ENCODE measurements around the gene COL1A2. TPM values are rescaled to one million over a fixed set of nuclear protein-coding genes. Genes with fewer than 3 reads are reported as not detected.
A peak's percentile ranks its signal among the peaks of the same experiment; 100 is the strongest.

Gene COL1A2
- total RNA-seq, 4 donors from 2014 or later, result 28.0 to 404 (median 59.1) TPM

DNA sequence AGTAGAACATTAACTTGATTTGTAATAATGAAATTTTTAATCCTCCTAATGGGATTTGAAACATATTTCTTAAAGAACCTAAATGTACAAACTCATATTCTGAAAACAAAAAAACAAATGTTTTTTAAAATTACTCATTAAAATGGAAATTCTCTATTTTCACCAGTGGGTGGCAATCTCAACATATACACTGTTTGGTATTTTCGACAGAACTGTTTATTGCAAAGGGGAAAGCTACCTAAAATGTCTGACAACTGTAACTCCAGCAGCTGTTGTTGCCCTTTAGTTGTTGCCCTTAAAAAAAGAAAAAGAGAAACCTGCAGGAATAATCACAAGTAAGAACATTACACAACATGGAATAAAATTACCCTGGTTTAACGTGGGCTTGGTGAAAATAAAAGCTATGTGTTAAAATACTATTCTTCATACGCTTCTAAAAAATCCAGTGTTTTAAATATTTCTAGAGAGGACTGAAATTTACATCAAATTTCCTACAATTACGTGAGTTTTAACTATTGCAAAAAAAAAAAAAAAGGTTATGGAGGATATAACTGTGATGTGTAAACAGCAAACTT is 54.5 kb downstream of the COL1A2 start:
- Histone ChIP-seq H3K27ac (no peak overlapping the region), H3K27me3 (no peaks in the 10 kb centered on the region), H3K4me1 (no peaks in the 10 kb centered on the region), H3K4me3 (no peak overlapping the region), H3K36me3 (no peaks in the 10 kb centered on the region), H3K9me3 (no peaks in the 10 kb centered on the region)
- TF ChIP-seq, protein P1, sequence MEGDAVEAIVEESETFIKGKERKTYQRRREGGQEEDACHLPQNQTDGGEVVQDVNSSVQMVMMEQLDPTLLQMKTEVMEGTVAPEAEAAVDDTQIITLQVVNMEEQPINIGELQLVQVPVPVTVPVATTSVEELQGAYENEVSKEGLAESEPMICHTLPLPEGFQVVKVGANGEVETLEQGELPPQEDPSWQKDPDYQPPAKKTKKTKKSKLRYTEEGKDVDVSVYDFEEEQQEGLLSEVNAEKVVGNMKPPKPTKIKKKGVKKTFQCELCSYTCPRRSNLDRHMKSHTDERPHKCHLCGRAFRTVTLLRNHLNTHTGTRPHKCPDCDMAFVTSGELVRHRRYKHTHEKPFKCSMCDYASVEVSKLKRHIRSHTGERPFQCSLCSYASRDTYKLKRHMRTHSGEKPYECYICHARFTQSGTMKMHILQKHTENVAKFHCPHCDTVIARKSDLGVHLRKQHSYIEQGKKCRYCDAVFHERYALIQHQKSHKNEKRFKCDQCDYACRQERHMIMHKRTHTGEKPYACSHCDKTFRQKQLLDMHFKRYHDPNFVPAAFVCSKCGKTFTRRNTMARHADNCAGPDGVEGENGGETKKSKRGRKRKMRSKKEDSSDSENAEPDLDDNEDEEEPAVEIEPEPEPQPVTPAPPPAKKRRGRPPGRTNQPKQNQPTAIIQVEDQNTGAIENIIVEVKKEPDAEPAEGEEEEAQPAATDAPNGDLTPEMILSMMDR (IDR thresholded peaks at IDR 0.05), result peak in 5 of 6 experiments; percentile 56 to 65 (median 56)
- TF ChIP-seq POLR2A (IDR thresholded peaks at IDR 0.05), result no peak
- no peak for DNase-seq

DNA sequence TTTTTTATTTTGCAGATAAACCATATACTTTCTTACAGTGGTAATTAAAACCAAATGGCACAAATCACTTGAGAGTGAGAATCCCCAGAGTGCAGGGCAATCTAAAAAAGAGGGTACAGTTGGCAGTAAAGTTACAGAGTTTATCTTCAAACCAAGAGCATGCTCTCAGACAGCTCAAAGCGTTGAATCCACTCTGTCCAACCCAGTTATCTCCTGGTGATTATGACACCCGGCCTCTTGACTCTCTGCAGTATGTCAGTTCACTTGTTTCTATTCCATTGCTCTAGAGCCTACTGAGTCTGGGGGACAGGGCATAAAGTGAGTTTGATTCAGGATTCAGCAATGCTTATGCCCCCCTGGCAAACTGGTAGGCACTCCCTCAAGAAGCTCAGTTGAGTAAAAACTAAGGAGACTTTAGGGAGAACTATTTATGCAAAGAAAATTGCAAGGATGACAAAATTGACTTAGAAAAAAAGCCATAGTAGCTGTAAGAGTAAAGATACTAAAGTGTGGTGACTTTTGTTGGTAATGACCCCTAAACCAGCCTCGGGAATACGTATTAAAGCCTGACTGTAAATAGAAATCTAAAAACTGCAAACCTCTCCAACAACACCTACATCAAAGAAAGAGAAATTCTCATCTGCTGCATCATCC is 55.5 kb downstream of the COL1A2 start:
- no peaks in the 10 kb centered on the region for H3K9me3 ChIP-seq
- H3K36me3 ChIP-seq, result no peaks in the 10 kb centered on the region
- no peak for DNase-seq
- no peak overlapping the region for H3K4me3 ChIP-seq
- no peaks in the 10 kb centered on the region for H3K27me3 ChIP-seq
- TF ChIP-seq, protein P1 (IDR thresholded peaks at IDR 0.05), result no peak
- TF ChIP-seq POLR2A (IDR thresholded peaks at IDR 0.05), result no peak
- no peaks in the 10 kb centered on the region for H3K4me1 ChIP-seq
- no peak overlapping the region for H3K27ac ChIP-seq

DNA sequence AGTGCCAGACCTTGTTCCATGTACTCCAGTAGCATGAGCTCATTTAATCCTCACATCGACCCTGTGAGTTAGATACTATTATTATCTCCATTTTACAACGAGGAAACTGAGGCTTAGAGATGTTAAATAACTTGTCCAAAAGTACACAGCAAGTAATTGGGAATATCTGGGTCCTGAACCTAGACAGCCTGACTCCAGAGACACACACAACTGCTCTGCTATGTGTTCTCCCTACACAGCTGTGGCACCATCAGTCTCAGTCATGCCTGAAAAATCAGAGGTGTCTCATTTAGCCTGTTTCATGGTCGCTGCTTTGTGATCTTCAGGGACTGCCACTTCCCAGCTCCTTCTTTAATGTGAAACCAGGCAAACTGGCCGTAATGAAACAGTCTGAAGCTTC is 56.5 kb downstream of the COL1A2 start:
- Histone ChIP-seq H3K36me3 (no peaks in the 10 kb centered on the region), H3K4me1 (no peaks in the 10 kb centered on the region), H3K27me3 (no peaks in the 10 kb centered on the region), H3K9me3 (no peaks in the 10 kb centered on the region), H3K4me3 (no peak overlapping the region), H3K27ac (no peak overlapping the region)
- DNase-seq, result no peak
- no peak for TF ChIP-seq POLR2A (IDR thresholded peaks at IDR 0.05)
- TF ChIP-seq, protein P1 (IDR thresholded peaks at IDR 0.05), result no peak

DNA sequence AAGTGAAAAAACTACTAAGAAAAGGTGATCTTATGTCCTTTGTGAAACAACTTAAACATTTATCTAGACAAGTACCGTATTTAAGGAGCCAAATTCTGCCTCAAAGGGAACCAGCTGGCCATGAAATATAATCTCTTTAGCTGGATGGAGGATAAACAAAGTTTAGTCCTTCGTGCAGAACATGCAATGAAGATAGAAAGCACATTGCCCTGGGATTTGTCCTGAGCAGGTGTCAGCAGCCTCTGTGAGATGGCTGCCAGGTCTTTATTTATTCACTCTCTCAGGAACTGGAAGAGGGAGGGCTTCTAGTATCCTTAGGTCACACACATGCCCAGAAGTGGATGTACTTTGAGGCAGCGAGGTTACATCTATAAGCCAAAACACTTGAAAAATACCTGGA is 57.5 kb downstream of the COL1A2 start:
- Histone ChIP-seq H3K9me3 (no peaks in the 10 kb centered on the region), H3K36me3 (no peaks in the 10 kb centered on the region), H3K27me3 (no peaks in the 10 kb centered on the region), H3K4me3 (no peak overlapping the region), H3K4me1 (no peaks in the 10 kb centered on the region), H3K27ac (no peak overlapping the region)
- TF ChIP-seq POLR2A (IDR thresholded peaks at IDR 0.05), result no peak
- TF ChIP-seq, protein P1 (IDR thresholded peaks at IDR 0.05), result no peak
- no peak for DNase-seq

DNA sequence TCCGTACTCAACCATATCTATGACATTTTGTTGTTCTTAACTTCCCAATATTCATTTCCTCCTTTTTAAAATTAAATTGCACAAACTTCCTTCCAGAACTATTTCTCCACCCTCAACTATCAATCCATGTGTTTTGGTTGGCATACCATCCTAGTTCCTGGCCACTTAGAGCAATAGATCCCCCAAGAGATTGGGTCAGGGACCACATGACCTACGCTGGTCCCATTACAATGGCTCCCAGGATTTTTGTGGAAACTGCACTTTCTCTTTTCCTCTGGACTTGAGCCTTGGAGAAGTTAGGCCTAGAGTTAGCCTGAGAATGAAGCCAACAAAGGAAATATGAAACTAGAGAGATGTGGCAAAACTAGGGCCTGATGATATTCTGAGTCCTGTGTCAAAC is 59.2 kb downstream of the COL1A2 start:
- TF ChIP-seq POLR2A (IDR thresholded peaks at IDR 0.05), result no peak
- TF ChIP-seq, protein P1 (IDR thresholded peaks at IDR 0.05), result no peak
- Histone ChIP-seq H3K4me3 (no peak overlapping the region), H3K4me1 (no peaks in the 10 kb centered on the region), H3K27me3 (no peaks in the 10 kb centered on the region), H3K27ac (no peak overlapping the region), H3K36me3 (no peaks in the 10 kb centered on the region), H3K9me3 (no peaks in the 10 kb centered on the region)
- DNase-seq, result no peak
